ENCODE data around the gene CKMT2. TPM values are rescaled to one million over a fixed set of nuclear protein-coding genes. Genes with fewer than 3 reads are reported as not detected.

Gene CKMT2
- total RNA-seq, 1 experiment from 2014 or later: 1.8 TPM

GRCh38 chr5:81302596-81302995, 69.5 kb downstream of the CKMT2 start (continued):
- no peak for TF ChIP-seq E2F4 (CRISPR knock-in tag; IDR thresholded peaks at IDR 0.05; ENCODE audit: borderline replicate concordance, low read depth)
- TF ChIP-seq TEAD4 (CRISPR knock-in tag; IDR thresholded peaks at IDR 0.05): no peak
- no peak for TF ChIP-seq ZMAT4 (CRISPR knock-in tag; IDR thresholded peaks at IDR 0.05)
- TF ChIP-seq EMX1 (CRISPR knock-in tag; IDR thresholded peaks at IDR 0.05): no peak
- no peak for TF ChIP-seq ELF4 (CRISPR knock-in tag; IDR thresholded peaks at IDR 0.05; ENCODE audit: low read depth)

DNA sequence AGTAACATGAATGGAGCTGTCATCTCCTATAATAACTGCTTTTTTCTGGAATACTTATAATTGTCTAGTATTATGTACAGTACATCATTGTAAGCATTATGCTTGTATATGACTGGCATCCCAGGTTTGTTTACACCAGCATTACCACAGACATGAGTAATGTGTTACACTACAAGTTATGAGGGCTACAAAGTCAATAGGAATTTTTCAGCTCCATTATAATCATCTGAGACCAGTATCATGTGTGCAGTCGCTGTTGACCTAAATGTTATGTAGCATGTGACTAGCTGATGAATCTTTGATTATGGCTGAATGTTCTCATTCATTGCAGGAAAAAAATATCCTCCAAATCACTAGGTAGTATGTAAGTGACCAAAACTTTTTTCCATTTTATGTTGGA, 70.4 kb downstream of the CKMT2 start:
- no peak overlapping the region for H3K27ac Mint-ChIP-seq
- H3K36me3 Mint-ChIP-seq: peaks cover 3% of the 10 kb centered on the region
- TF ChIP-seq FOXK1 (CRISPR knock-in tag; IDR thresholded peaks at IDR 0.05): no peak
- no peak for TF ChIP-seq MXD4 (CRISPR knock-in tag; IDR thresholded peaks at IDR 0.05; ENCODE audit: borderline replicate concordance)
- TF ChIP-seq ZBTB21 (CRISPR knock-in tag; IDR thresholded peaks at IDR 0.05; ENCODE audit: borderline replicate concordance): no peak
- TF ChIP-seq JUN (CRISPR knock-in tag; IDR thresholded peaks at IDR 0.05): no peak
- no peak for TF ChIP-seq CTCF (IDR thresholded peaks at IDR 0.05)
- no peak for TF ChIP-seq RELA (CRISPR knock-in tag; IDR thresholded peaks at IDR 0.05; ENCODE audit: borderline replicate concordance)
- TF ChIP-seq SMAD3 (CRISPR knock-in tag; IDR thresholded peaks at IDR 0.05; ENCODE audit: borderline replicate concordance): no peak
- no peak for TF ChIP-seq SP1 (CRISPR knock-in tag; conservative IDR thresholded peaks at IDR 0.05)
- no peak for TF ChIP-seq ZNF416 (CRISPR knock-in tag; IDR thresholded peaks at IDR 0.05)
- TF ChIP-seq, protein P1, sequence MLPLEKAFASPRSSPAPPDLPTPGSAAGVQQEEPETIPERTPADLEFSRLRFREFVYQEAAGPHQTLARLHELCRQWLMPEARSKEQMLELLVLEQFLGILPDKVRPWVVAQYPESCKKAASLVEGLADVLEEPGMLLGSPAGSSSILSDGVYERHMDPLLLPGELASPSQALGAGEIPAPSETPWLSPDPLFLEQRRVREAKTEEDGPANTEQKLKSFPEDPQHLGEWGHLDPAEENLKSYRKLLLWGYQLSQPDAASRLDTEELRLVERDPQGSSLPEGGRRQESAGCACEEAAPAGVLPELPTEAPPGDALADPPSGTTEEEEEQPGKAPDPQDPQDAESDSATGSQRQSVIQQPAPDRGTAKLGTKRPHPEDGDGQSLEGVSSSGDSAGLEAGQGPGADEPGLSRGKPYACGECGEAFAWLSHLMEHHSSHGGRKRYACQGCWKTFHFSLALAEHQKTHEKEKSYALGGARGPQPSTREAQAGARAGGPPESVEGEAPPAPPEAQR (CRISPR knock-in tag; IDR thresholded peaks at IDR 0.05): no peak
- no peak for TF ChIP-seq USF2 (CRISPR knock-in tag; IDR thresholded peaks at IDR 0.05)
- TF ChIP-seq, protein P2, sequence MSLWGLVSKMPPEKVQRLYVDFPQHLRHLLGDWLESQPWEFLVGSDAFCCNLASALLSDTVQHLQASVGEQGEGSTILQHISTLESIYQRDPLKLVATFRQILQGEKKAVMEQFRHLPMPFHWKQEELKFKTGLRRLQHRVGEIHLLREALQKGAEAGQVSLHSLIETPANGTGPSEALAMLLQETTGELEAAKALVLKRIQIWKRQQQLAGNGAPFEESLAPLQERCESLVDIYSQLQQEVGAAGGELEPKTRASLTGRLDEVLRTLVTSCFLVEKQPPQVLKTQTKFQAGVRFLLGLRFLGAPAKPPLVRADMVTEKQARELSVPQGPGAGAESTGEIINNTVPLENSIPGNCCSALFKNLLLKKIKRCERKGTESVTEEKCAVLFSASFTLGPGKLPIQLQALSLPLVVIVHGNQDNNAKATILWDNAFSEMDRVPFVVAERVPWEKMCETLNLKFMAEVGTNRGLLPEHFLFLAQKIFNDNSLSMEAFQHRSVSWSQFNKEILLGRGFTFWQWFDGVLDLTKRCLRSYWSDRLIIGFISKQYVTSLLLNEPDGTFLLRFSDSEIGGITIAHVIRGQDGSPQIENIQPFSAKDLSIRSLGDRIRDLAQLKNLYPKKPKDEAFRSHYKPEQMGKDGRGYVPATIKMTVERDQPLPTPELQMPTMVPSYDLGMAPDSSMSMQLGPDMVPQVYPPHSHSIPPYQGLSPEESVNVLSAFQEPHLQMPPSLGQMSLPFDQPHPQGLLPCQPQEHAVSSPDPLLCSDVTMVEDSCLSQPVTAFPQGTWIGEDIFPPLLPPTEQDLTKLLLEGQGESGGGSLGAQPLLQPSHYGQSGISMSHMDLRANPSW (CRISPR knock-in tag; conservative IDR thresholded peaks at IDR 0.05; ENCODE audit: low read depth): no peak
- no peak for TF ChIP-seq HMGA2 (CRISPR knock-in tag; IDR thresholded peaks at IDR 0.05)
- TF ChIP-seq TCF7 (CRISPR knock-in tag; IDR thresholded peaks at IDR 0.05; ENCODE audit: low read depth): no peak
- TF ChIP-seq, protein P3, sequence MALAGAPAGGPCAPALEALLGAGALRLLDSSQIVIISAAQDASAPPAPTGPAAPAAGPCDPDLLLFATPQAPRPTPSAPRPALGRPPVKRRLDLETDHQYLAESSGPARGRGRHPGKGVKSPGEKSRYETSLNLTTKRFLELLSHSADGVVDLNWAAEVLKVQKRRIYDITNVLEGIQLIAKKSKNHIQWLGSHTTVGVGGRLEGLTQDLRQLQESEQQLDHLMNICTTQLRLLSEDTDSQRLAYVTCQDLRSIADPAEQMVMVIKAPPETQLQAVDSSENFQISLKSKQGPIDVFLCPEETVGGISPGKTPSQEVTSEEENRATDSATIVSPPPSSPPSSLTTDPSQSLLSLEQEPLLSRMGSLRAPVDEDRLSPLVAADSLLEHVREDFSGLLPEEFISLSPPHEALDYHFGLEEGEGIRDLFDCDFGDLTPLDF (CRISPR knock-in tag; IDR thresholded peaks at IDR 0.05): no peak
- no peak for TF ChIP-seq GTF2I (CRISPR knock-in tag; conservative IDR thresholded peaks at IDR 0.05)
- TF ChIP-seq IRF2 (CRISPR knock-in tag; IDR thresholded peaks at IDR 0.05; ENCODE audit: borderline replicate concordance, low read depth): no peak
- TF ChIP-seq ZNF671 (CRISPR knock-in tag; IDR thresholded peaks at IDR 0.05): no peak
- DNase-seq (ENCODE audit: low spot score) (no peak), ATAC-seq (no peak)
- ChIA-PET CTCF (no interaction called here), POLR2A (no interaction called here)
- H3K4me3 Mint-ChIP-seq: no peak overlapping the region; the same call in 1 of the 2 replicates
- H3K27me3 Mint-ChIP-seq (ENCODE audit: low read depth): no peaks in the 10 kb centered on the region
- H3K9me3 Mint-ChIP-seq: no peaks in the 10 kb centered on the region
- H3K4me1 Mint-ChIP-seq: peaks cover 17% of the 10 kb centered on the region

All from WTC11 (cell line).